Uterus (tissue), 4 donors: Measurements from ENCODE around the gene TMX4. TPM values are rescaled to one million over a fixed set of nuclear protein-coding genes. Genes with fewer than 3 reads are reported as not detected.

Experiments used
- DNase-seq, 2 donors: peaks; one replicate each; pipeline ENCODE4 v3.0.0-alpha.2; 2019 to 2020
- H3K27ac ChIP-seq, 2 donors: fragments of 200-600 bp; sonication (generic); 1 replicate in 1 of 2; 2 replicates in 1 of 2; pipeline ENCODE4 v1.5.1; 2016 to 2018
- H3K27me3 ChIP-seq, 2 donors: fragments of 200-600 bp; sonication (generic); one replicate each; pipeline ENCODE4 v1.5.1; 2018 to 2019; ENCODE audit warnings: control low read depth in 1 of 2
- H3K36me3 ChIP-seq, 2 donors: fragments of 200-600 bp; sonication (generic); one replicate each; pipeline ENCODE4 v1.5.1; 2019; ENCODE audit warnings: control low read depth in 1 of 2
- H3K4me1 ChIP-seq, 2 donors: fragments of 200-600 bp; sonication (generic); one replicate each; pipeline ENCODE4 v1.5.1; 2018 to 2019; ENCODE audit warnings: control low read depth in 1 of 2
- H3K4me3 ChIP-seq, 2 donors: fragments of 200-600 bp; sonication (generic); 1 replicate in 1 of 2; 2 replicates in 1 of 2; pipeline ENCODE4 v1.5.1; 2018 to 2019; ENCODE audit warnings: mild to moderate bottlenecking in 1 of 2
- H3K9me3 ChIP-seq, 2 donors: fragments of 200-600 bp; sonication (generic); one replicate each; pipeline ENCODE4 v1.5.1; 2019; ENCODE audit warnings: control low read depth in 1 of 2
- CTCF ChIP-seq, 4 experiments: fragments of 200-600 bp in 2 of 4; fragments of 450-650 bp in 2 of 4; sonication (generic) in 2 of 4; IDR thresholded peaks; one replicate each; pipeline ENCODE4 v1.5.1; 2016 to 2019; ENCODE audit warnings: antibody characterized with exemption in 4 of 4, mild to moderate bottlenecking in 2 of 4, moderate library complexity in 1 of 4
- POLR2A ChIP-seq, 2 donors: fragments of 450-650 bp; IDR thresholded peaks; one replicate each; pipeline ENCODE4 v1.6.1; 2016; ENCODE audit warnings: antibody characterized with exemption in 2 of 2, mild to moderate bottlenecking in 1 of 2, moderate library complexity in 1 of 2
- intact Hi-C: fragments of 100-400 bp; cut with DNase I; formaldehyde crosslinking; loops from one replicate; pipeline ENCODE4 v1.15.1; 2023; ENCODE audit warnings: low total_unique reads
- total RNA-seq, 4 donors: library from RNA; depleted of rRNA in 3 of 4; stranded (reverse); fragments of >200 nt in 3 of 4; gene quantifications; one replicate each; pipeline versions ENCODE4 v1.1.0 to v1.2.4, GENCODE V29; 2014 to 2023
- donor health status: DM: yes; HTN: yes; CAD: no.

Gene TMX4
- total RNA-seq: 100 to 1,000 TPM in 1 of 4 donors, 10 to 100 TPM in 3; 36.1 to 104 (median 64.9) TPM

GRCh38 chr20:8019246-8019997, at the start of gene TMX4:
Gene TMX4 (minus strand): TSS chr20:8019761. CDS start chr20:8019613, 148 bp downstream.
- peaks cover 0 to 4% of the 10 kb centered on the region in 2 donors for H3K4me1 ChIP-seq
- H3K4me3 ChIP-seq: peak within 1 kb of the TSS; percentile 61 to 81
- H3K9me3 ChIP-seq: no peaks in the 10 kb centered on the region
- DNase-seq: peak; percentile 96 to 99
- H3K36me3 ChIP-seq: no peaks in the 10 kb centered on the region
- peak within 1 kb of the TSS; percentile 92 to 96 for H3K27ac ChIP-seq
- no peaks in the 10 kb centered on the region for H3K27me3 ChIP-seq
- intact Hi-C loops: no loop called here
- TF ChIP-seq POLR2A (IDR thresholded peaks at IDR 0.05): peak; percentile 96 to 98
- peak in 2 of 4 experiments; percentile 43 to 67 for TF ChIP-seq CTCF (IDR thresholded peaks at IDR 0.05)

- no peaks in the 10 kb centered on the region for H3K9me3 ChIP-seq
- H3K27ac ChIP-seq: no peak overlapping the region
- no peak for DNase-seq
- H3K4me3 ChIP-seq: no peak overlapping the region
- H3K27me3 ChIP-seq: no peaks in the 10 kb centered on the region
- H3K4me1 ChIP-seq: no peaks in the 10 kb centered on the region
- H3K36me3 ChIP-seq: no peaks in the 10 kb centered on the region
- TF ChIP-seq CTCF (IDR thresholded peaks at IDR 0.05) (no peak), POLR2A (IDR thresholded peaks at IDR 0.05) (no peak)
- intact Hi-C loops: no loop called here
Observed at GRCh38 chr20:8067082-8067481, 47.5 kb upstream of the TMX4 start.

GRCh38 chr20:8066662-8067061, 47.1 kb upstream of the TMX4 start:
- Histone ChIP-seq H3K27ac (no peak overlapping the region), H3K4me1 (no peaks in the 10 kb centered on the region), H3K36me3 (no peaks in the 10 kb centered on the region), H3K4me3 (no peak overlapping the region), H3K27me3 (no peaks in the 10 kb centered on the region), H3K9me3 (no peaks in the 10 kb centered on the region)
- intact Hi-C loops: no loop called here
- no peak for TF ChIP-seq POLR2A (IDR thresholded peaks at IDR 0.05)
- TF ChIP-seq CTCF (IDR thresholded peaks at IDR 0.05): no peak
- DNase-seq: no peak

- Histone ChIP-seq H3K27ac (no peak overlapping the region), H3K4me3 (no peak overlapping the region), H3K27me3 (no peaks in the 10 kb centered on the region), H3K36me3 (no peaks in the 10 kb centered on the region), H3K4me1 (no peaks in the 10 kb centered on the region), H3K9me3 (no peaks in the 10 kb centered on the region)
- intact Hi-C loops: no loop called here
- TF ChIP-seq CTCF (IDR thresholded peaks at IDR 0.05): no peak
- no peak for DNase-seq
Observed at GRCh38 chr20:8065691-8066090, 46.1 kb upstream of the TMX4 start.

GRCh38 chr20:8062756-8063155, 43.2 kb upstream of the TMX4 start:
- Histone ChIP-seq H3K4me3 (no peak overlapping the region), H3K4me1 (no peaks in the 10 kb centered on the region), H3K36me3 (no peaks in the 10 kb centered on the region), H3K9me3 (no peaks in the 10 kb centered on the region), H3K27me3 (no peaks in the 10 kb centered on the region), H3K27ac (no peak overlapping the region)
- TF ChIP-seq POLR2A (IDR thresholded peaks at IDR 0.05): no peak
- TF ChIP-seq CTCF (IDR thresholded peaks at IDR 0.05): no peak
- intact Hi-C loops: no loop called here
- no peak for DNase-seq
